WTC11 (cell line): ENCODE measurements around the gene MICU2. TPM values are rescaled to one million over a fixed set of nuclear protein-coding genes. Genes with fewer than 3 reads are reported as not detected.

ENCODE experiments used
- ATAC-seq: fragments of 200-7000 bp; cut with Tn5 transposase; 2 replicates; pipeline ENCODE4 v1.10.0; 2021; ENCODE audit warnings: mild to moderate bottlenecking, moderate library complexity
- CTCF ChIA-PET: fragments of 300-600 bp; sonication (Branson Sonifier 250); formaldehyde crosslinking; loops from one replicate; lab custom pipeline; 2021; ENCODE audit warnings: antibody characterized with exemption; lab: Charles Lee
- POLR2A ChIA-PET: fragments of 350-600 bp; sonication (Branson Sonifier 250); formaldehyde crosslinking; loops from one replicate; lab custom pipeline; 2021; ENCODE audit warnings: antibody characterized with exemption; lab: Charles Lee
- DNase-seq: peaks from one replicate; pipeline ENCODE4 v3.0.0; 2021; ENCODE audit warnings: low spot score
- H3K27ac Mint-ChIP-seq: 2 replicates; pipeline ENCODE4 v1.8.0; 2021; ENCODE audit warnings: mixed read lengths
- H3K27me3 Mint-ChIP-seq: 2 replicates; pipeline ENCODE4 v1.8.0; 2021; ENCODE audit warnings: low read depth, mild to moderate bottlenecking, moderate library complexity, mixed read lengths
- H3K36me3 Mint-ChIP-seq: 2 replicates; pipeline ENCODE4 v1.8.0; 2021; ENCODE audit warnings: mixed read lengths
- H3K4me1 Mint-ChIP-seq: 2 replicates; pipeline ENCODE4 v1.8.0; 2022; ENCODE audit warnings: mixed read lengths
- H3K4me3 Mint-ChIP-seq: 2 replicates; pipeline ENCODE4 v1.8.0; 2021; ENCODE audit warnings: mild to moderate bottlenecking, moderate library complexity, mixed read lengths
- H3K9me3 Mint-ChIP-seq: 2 replicates; pipeline ENCODE4 v1.8.0; 2021; ENCODE audit warnings: mixed read lengths
- ARID4B ChIP-seq: sonication (generic); formaldehyde crosslinking; IDR thresholded peaks from 2 replicates; pipeline ENCODE4 v1.8.0; 2023; ENCODE audit warnings: missing genetic modification reagents, mild to moderate bottlenecking, borderline replicate concordance
- ATF2 ChIP-seq: sonication (generic); formaldehyde crosslinking; IDR thresholded peaks from 2 replicates; pipeline ENCODE4 v1.8.1; 2022; ENCODE audit warnings: low read depth, missing genetic modification reagents, borderline replicate concordance
- CDX4 ChIP-seq: fragments of 250-450 bp; sonication (Bioruptor Pico); IDR thresholded peaks from 2 replicates; pipeline ENCODE4 v1.9.0; 2021; ENCODE audit warnings: moderate library complexity, mild to moderate bottlenecking, inconsistent platforms, borderline replicate concordance
- E2F5 ChIP-seq: sonication (generic); formaldehyde crosslinking; IDR thresholded peaks from 2 replicates; pipeline ENCODE4 v1.8.1; 2022; ENCODE audit warnings: mild to moderate bottlenecking, moderate library complexity, missing genetic modification reagents
- ELF4 ChIP-seq: sonication (generic); formaldehyde crosslinking; IDR thresholded peaks from 2 replicates; pipeline ENCODE4 v1.8.1; 2022; ENCODE audit warnings: low read depth, mild to moderate bottlenecking, moderate library complexity, missing genetic modification reagents
- FOXP4 ChIP-seq: sonication (generic); formaldehyde crosslinking; IDR thresholded peaks from 2 replicates; pipeline ENCODE4 v1.8.0; 2022; ENCODE audit warnings: mild to moderate bottlenecking, missing genetic modification reagents
- HMGXB4 ChIP-seq: sonication (generic); formaldehyde crosslinking; IDR thresholded peaks from 2 replicates; pipeline ENCODE4 v1.8.1; 2023; ENCODE audit warnings: mild to moderate bottlenecking, moderate library complexity, missing genetic modification reagents
- MLX ChIP-seq: sonication (generic); formaldehyde crosslinking; IDR thresholded peaks from 2 replicates; pipeline ENCODE4 v1.8.1; 2023; ENCODE audit warnings: mild to moderate bottlenecking, missing genetic modification reagents, moderate library complexity
- NFE2L1 ChIP-seq: sonication (generic); formaldehyde crosslinking; IDR thresholded peaks from 2 replicates; pipeline ENCODE4 v1.8.1; 2023; ENCODE audit warnings: missing genetic modification reagents
- PRDM15 ChIP-seq: sonication (generic); formaldehyde crosslinking; IDR thresholded peaks from 2 replicates; pipeline ENCODE4 v1.8.0; 2022; ENCODE audit warnings: missing genetic modification reagents
- SP1 ChIP-seq: sonication (generic); formaldehyde crosslinking; conservative IDR thresholded peaks from 2 replicates; pipeline ENCODE4 v1.8.1; 2022; ENCODE audit warnings: missing genetic modification reagents
- ZBTB21 ChIP-seq: sonication (generic); formaldehyde crosslinking; IDR thresholded peaks from 2 replicates; pipeline ENCODE4 v1.8.1; 2023; ENCODE audit warnings: mild to moderate bottlenecking, missing genetic modification reagents, borderline replicate concordance
- ZNF263 ChIP-seq: sonication (generic); formaldehyde crosslinking; IDR thresholded peaks from 2 replicates; pipeline ENCODE4 v1.8.1; 2022; ENCODE audit warnings: low read depth, mild to moderate bottlenecking, moderate library complexity, missing genetic modification reagents
- ZNF281 ChIP-seq: sonication (generic); formaldehyde crosslinking; IDR thresholded peaks from 2 replicates; pipeline ENCODE4 v1.8.0; 2023; ENCODE audit warnings: mild to moderate bottlenecking, missing genetic modification reagents
- total RNA-seq: library from RNA; stranded (reverse); gene quantifications from 3 replicates; pipeline ENCODE4 v1.2.3, GENCODE V29; 2021

The MICU2 gene
- total RNA-seq, 1 experiment from 2014 or later, result 33.8 TPM

- POLR2A ChIA-PET, result no interaction called here
- Mint-ChIP-seq H3K4me1 (peaks cover 27% of the 10 kb centered on the region), H3K9me3 (no peaks in the 10 kb centered on the region), H3K4me3 (no peak overlapping the region), H3K27ac (no peak overlapping the region), H3K27me3 (no peaks in the 10 kb centered on the region), H3K36me3 (no peaks in the 10 kb centered on the region)
- DNase-seq (no peak), ATAC-seq (peak; percentile 55)
- CTCF ChIA-PET, result interaction anchor here (1.3 kb wide), 1 partner anchor 16 kb away, joined by 4 read pairs; no protein-coding TSS in a partner anchor
- TF ChIP-seq ATF2 (no peak), SP1 (no peak), ELF4 (CRISPR knock-in tag) (no peak), ZNF281 (CRISPR knock-in tag) (no peak), ZNF263 (CRISPR knock-in tag) (no peak), E2F5 (CRISPR knock-in tag) (no peak), ARID4B (no peak), FOXP4 (CRISPR knock-in tag) (no peak), MLX (CRISPR knock-in tag) (no peak), ZBTB21 (CRISPR knock-in tag) (no peak), NFE2L1 (CRISPR knock-in tag) (no peak), HMGXB4 (CRISPR knock-in tag) (no peak), PRDM15 (CRISPR knock-in tag) (no peak), CDX4 (CRISPR knock-in tag) (no peak)
Observed at GRCh38 chr13:21573920-21574712, 29.9 kb downstream of the MICU2 start.
